ENCODE results near the gene MAP4K3. TPM values are rescaled to one million over a fixed set of nuclear protein-coding genes. Genes with fewer than 3 reads are reported as not detected.

Gene MAP4K3
- total RNA-seq, 1 experiment from 2014 or later: 21.4 TPM

GRCh38 chr2:39392672-39393071, 44.4 kb downstream of the MAP4K3 start:
- intact Hi-C loops (cut with micrococcal nuclease): no loop called here
- Histone ChIP-seq H3K79me2 (ENCODE audit: insufficient read depth, low read length) (peaks cover 90% of the 10 kb centered on the region), H3K27me3 (ENCODE audit: insufficient read depth, low read length) (no peaks in the 10 kb centered on the region), H3K9me3 (ENCODE audit: control insufficient read depth in 1 of 2, insufficient read depth in 1 of 2, low read depth in 1 of 2, low read length in 2 of 2) (no peaks in the 10 kb centered on the region), H3K4me2 (ENCODE audit: low read length) (no peak overlapping the region), H3K9me2 (ENCODE audit: insufficient read depth) (0 out of 2 replicates have a peak, but pooled peaks cover 3% of the 10 kb centered on the region), H3K36me3 (ENCODE audit: control insufficient read depth in 1 of 2, insufficient read depth in 2 of 2, low read length in 2 of 2) (no peaks in the 10 kb centered on the region), H3K9ac (ENCODE audit: low read length) (no peak overlapping the region), H2AFZ (ENCODE audit: low read depth, low read length, poor library complexity, severe bottlenecking) (no peak overlapping the region), H4K20me1 (ENCODE audit: insufficient read depth) (no peaks in the 10 kb centered on the region), H3K4me3 (replicated peaks in 1 of 2; ENCODE audit: low read depth in 1 of 2, low read length in 2 of 2) (no peak overlapping the region), H3K4me1 (ENCODE audit: control insufficient read depth in 1 of 2, insufficient read depth in 2 of 2, low read length in 2 of 2) (no peaks in the 10 kb centered on the region), H3K27ac (ENCODE audit: low read depth, low read length) (no peak overlapping the region)
- ChIA-PET CTCF (no interaction called here), RAD21 (ENCODE audit: low non-redundant PET in 1 of 2, low total read pairs in 2 of 2, uncharacterized antibody in 2 of 2, unreplicated experiment in 2 of 2) (no interaction called here), POLR2A (no interaction called here)
- no peak for DNase-seq (ENCODE audit: low read depth, low spot score)
- TF ChIP-seq ZNF274 (IDR thresholded peaks at IDR 0.05; ENCODE audit: low read depth, low read length) (no peak), SIN3A (IDR thresholded peaks at IDR 0.05; ENCODE audit: low read depth) (no peak), REST (IDR thresholded peaks at IDR 0.05; ENCODE audit: low read depth) (no peak), POLR2AphosphoS5 (IDR thresholded peaks at IDR 0.05; ENCODE audit: low read depth, low read length) (no peak)
- ATAC-seq: no peak
- no TSS peak for BruUV-seq (replicated peaks)

- H2AFZ ChIP-seq (ENCODE audit: low read depth, low read length, poor library complexity, severe bottlenecking): no peak overlapping the region
- H3K79me2 ChIP-seq (ENCODE audit: insufficient read depth, low read length): peaks cover 85% of the 10 kb centered on the region
- BruUV-seq (replicated peaks): no TSS peak
- H3K36me3 ChIP-seq (ENCODE audit: control insufficient read depth in 1 of 2, insufficient read depth in 2 of 2, low read length in 2 of 2): no peaks in the 10 kb centered on the region
- ChIA-PET CTCF (no interaction called here), RAD21 (ENCODE audit: low non-redundant PET in 1 of 2, low total read pairs in 2 of 2, uncharacterized antibody in 2 of 2, unreplicated experiment in 2 of 2) (no interaction called here), POLR2A (no interaction called here)
- DNase-seq (ENCODE audit: low read depth, low spot score) (no peak), ATAC-seq (no peak)
- no peak overlapping the region for H3K4me2 ChIP-seq (ENCODE audit: low read length)
- H3K27me3 ChIP-seq (ENCODE audit: insufficient read depth, low read length): no peaks in the 10 kb centered on the region
- H3K27ac ChIP-seq (ENCODE audit: low read depth, low read length): no peak overlapping the region
- intact Hi-C loops (cut with micrococcal nuclease): no loop called here
- no peak overlapping the region for H3K4me3 ChIP-seq (replicated peaks in 1 of 2; ENCODE audit: low read depth in 1 of 2, low read length in 2 of 2)
- no peaks in the 10 kb centered on the region for H3K4me1 ChIP-seq (ENCODE audit: control insufficient read depth in 1 of 2, insufficient read depth in 2 of 2, low read length in 2 of 2)
- 0 out of 2 replicates have a peak, but pooled peaks cover 3% of the 10 kb centered on the region for H3K9me2 ChIP-seq (ENCODE audit: insufficient read depth)
- H4K20me1 ChIP-seq (ENCODE audit: insufficient read depth): no peaks in the 10 kb centered on the region
- no peaks in the 10 kb centered on the region for H3K9me3 ChIP-seq (ENCODE audit: control insufficient read depth in 1 of 2, insufficient read depth in 1 of 2, low read depth in 1 of 2, low read length in 2 of 2)
- no peak overlapping the region for H3K9ac ChIP-seq (ENCODE audit: low read length)
- no peak for TF ChIP-seq CBX3 (IDR thresholded peaks at IDR 0.05; ENCODE audit: low read depth)
- TF ChIP-seq EZH2phosphoT487 (IDR thresholded peaks at IDR 0.05; ENCODE audit: borderline replicate concordance): no peak
- TF ChIP-seq SRF (IDR thresholded peaks at IDR 0.05; ENCODE audit: low read depth): no peak
- no peak for TF ChIP-seq CTCF (IDR thresholded peaks at IDR 0.05 in 2 of 3, conservative IDR thresholded peaks at IDR 0.05 in 1 of 3; ENCODE audit: borderline replicate concordance in 1 of 3, insufficient read depth in 1 of 3, low read depth in 2 of 3, low read length in 2 of 3)
- no peak for TF ChIP-seq POLR2A (IDR thresholded peaks at IDR 0.05; ENCODE audit: borderline replicate concordance, extremely low read depth, insufficient read depth, insufficient read length)
- no peak for TF ChIP-seq ZFX (IDR thresholded peaks at IDR 0.05)
- no peak for TF ChIP-seq ELF1 (IDR thresholded peaks at IDR 0.05; ENCODE audit: borderline replicate concordance, low read depth)
- TF ChIP-seq ZBTB33 (IDR thresholded peaks at IDR 0.05; ENCODE audit: extremely low read depth, insufficient replicate concordance, low read length): no peak
- no peak for TF ChIP-seq SIN3A (IDR thresholded peaks at IDR 0.05; ENCODE audit: low read depth)
- TF ChIP-seq JUND (IDR thresholded peaks at IDR 0.05): no peak
- TF ChIP-seq RAD21 (IDR thresholded peaks at IDR 0.05; ENCODE audit: low read depth): no peak
- TF ChIP-seq SP1 (IDR thresholded peaks at IDR 0.05; ENCODE audit: low read depth): no peak
- TF ChIP-seq ZNF274 (IDR thresholded peaks at IDR 0.05; ENCODE audit: low read depth, low read length): no peak
Observed at GRCh38 chr2:39390216-39390615, 46.9 kb downstream of the MAP4K3 start.
